GM12801 (cell line): Measurements from ENCODE around the gene CDH13.

Experiments
- CTCF ChIP-seq: IDR thresholded peaks from one replicate; pipeline ENCODE4 v1.5.1; 2011; ENCODE audit warnings: control low read depth; ENCODE audit not compliant: insufficient read length; ENCODE audit errors: extremely low read depth

Gene CDH13

GRCh38 chr16:82936941-82937551 lies 310.3 kb downstream of the CDH13 start:
- TF ChIP-seq CTCF, result no peak

- no peak for TF ChIP-seq CTCF
Observed at GRCh38 chr16:82937926-82938520, 311.3 kb downstream of the CDH13 start.

- no peak for TF ChIP-seq CTCF
Observed at GRCh38 chr16:82943371-82943770, 316.6 kb downstream of the CDH13 start.

- TF ChIP-seq CTCF, result no peak
Observed at GRCh38 chr16:82945420-82946101, 318.8 kb downstream of the CDH13 start.

GRCh38 chr16:82947698-82948097 lies 320.9 kb downstream of the CDH13 start:
- no peak for TF ChIP-seq CTCF

- no peak for TF ChIP-seq CTCF
Observed at GRCh38 chr16:82949016-82949415, 322.2 kb downstream of the CDH13 start.

GRCh38 chr16:82953517-82953916 lies 326.7 kb downstream of the CDH13 start:
- TF ChIP-seq CTCF, result no peak
